ENCODE results near the gene ATP5IF1. TPM values are rescaled to one million over a fixed set of nuclear protein-coding genes. Genes with fewer than 3 reads are reported as not detected.
A peak's percentile ranks its signal among the peaks of the same experiment; 100 is the strongest.

The ATP5IF1 gene
- total and polyA plus RNA-seq, 2 of the 8 experiments (the other 6 are each of a cell fraction or from before 2014, with no cell fraction given): 198 to 242 TPM

DNA sequence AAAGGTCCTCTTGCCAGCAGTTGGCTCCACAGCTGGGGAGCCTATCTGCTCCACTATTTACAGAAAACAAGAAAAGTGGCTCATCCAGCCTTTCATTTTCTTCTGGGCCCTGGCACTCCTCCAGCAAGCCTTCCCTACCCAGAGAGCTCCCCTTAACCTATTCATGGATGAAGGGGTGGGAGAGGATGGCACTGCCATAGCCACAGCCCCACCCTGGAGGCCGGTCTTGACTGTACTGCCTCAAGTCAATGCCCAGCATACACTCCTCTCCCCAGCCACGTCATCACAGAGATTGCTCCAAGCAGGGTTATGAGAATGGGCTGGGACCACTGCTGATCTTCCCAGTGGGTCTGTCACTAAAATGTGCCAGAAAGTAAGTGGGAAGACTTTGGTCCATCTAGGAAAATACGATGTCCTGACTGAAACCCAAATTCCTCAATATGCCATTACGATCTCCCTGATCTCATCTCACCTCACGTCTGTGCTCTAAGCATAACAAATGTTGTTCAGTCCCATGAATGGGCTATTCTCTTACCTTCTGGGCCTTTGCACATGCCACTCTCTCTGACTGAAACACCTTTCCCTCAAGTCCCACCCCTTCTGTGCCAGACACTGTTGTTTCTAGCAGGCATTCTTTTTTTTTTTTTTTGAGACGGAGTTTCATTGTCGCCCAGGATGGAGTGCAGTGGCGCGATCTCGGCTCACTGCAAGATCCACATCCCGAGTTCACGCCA lies 38.1 kb upstream of the ATP5IF1 start:
- H2BK12ac ChIP-seq (ENCODE audit: low read depth, low read length): no peak overlapping the region
- H3K27me3 ChIP-seq (replicated peaks in 1 of 4; ENCODE audit: control insufficient read depth in 3 of 4, extremely low read depth in 1 of 4, insufficient read depth in 3 of 4, low read length in 3 of 4): no peaks in the 10 kb centered on the region
- H3K4me3 ChIP-seq (ENCODE audit: extremely low read depth in 1 of 4, insufficient read depth in 2 of 4, low read depth in 3 of 4, low read length in 4 of 4): no peak overlapping the region
- no peak overlapping the region for H3K9ac ChIP-seq (replicated peaks in 1 of 4; ENCODE audit: extremely low read depth in 1 of 4, low read depth in 3 of 4, low read length in 3 of 4)
- H3K27ac ChIP-seq (ENCODE audit: low read depth, low read length): no peak overlapping the region
- H2AK5ac ChIP-seq (ENCODE audit: low read depth, low read length): no peak overlapping the region
- H2BK120ac ChIP-seq (replicated peaks; ENCODE audit: low read depth, low read length): no peak overlapping the region
- H3K4me2 ChIP-seq (ENCODE audit: insufficient read depth in 1 of 2, low read depth in 2 of 2, low read length in 2 of 2): no peak overlapping the region; a peak in 1 of 4 replicates
- H2BK20ac ChIP-seq (ENCODE audit: low read length): no peak overlapping the region
- H3K36me3 ChIP-seq (ENCODE audit: control insufficient read depth in 2 of 4, insufficient read depth in 4 of 4, low read length in 3 of 4): peaks cover 13 to 35% (median 23%) of the 10 kb centered on the region in 4 experiments
- 88% methylated on average over 7 of the region's 12 CpGs; no CpG with 5 or more reads in 1 of the 2 experiments for WGBS, 2 experiments (ENCODE audit: extremely low coverage in 1 of 2, insufficient coverage in 1 of 2, insufficient read length in 1 of 2, insufficient replicate concordance in 2 of 2, low coverage in 1 of 2, low lambda C conversion rate in 2 of 2, missing lambda C conversion rate in 1 of 2)
- no peaks in the 10 kb centered on the region for H3K9me3 ChIP-seq (ENCODE audit: insufficient read depth in 2 of 2, low read depth in 1 of 2, low read length in 1 of 2)
- H4K20me1 ChIP-seq (replicated peaks in 1 of 2; ENCODE audit: control insufficient read depth in 1 of 2, insufficient read depth in 2 of 2, low read length in 2 of 2): no peaks in the 10 kb centered on the region
- no peak overlapping the region for H2AFZ ChIP-seq (ENCODE audit: low read length)
- no peaks in the 10 kb centered on the region; the same call in 1 of the 2 replicates for H3K79me1 ChIP-seq (ENCODE audit: low read depth, low read length)
- no peak overlapping the region for H4K5ac ChIP-seq (ENCODE audit: insufficient read length, low read depth, low read length)
- ChIA-PET POLR2A (ENCODE audit: partially characterized antibody) (interaction anchor here (0.7 to 1.4 kb wide), 4 partner anchors 10 to 383 kb away, joined by 3 read pairs; no protein-coding TSS in a partner anchor), CTCF (ENCODE audit: partially characterized antibody) (interaction anchor here (1.0 to 1.9 kb wide), 2 partner anchors 9 to 11 kb away, joined by 5 to 6 read pairs; no protein-coding TSS in a partner anchor)
- no peak overlapping the region for H3K14ac ChIP-seq (ENCODE audit: insufficient read length)
- no peak overlapping the region for H3K23ac ChIP-seq (ENCODE audit: insufficient read length)
- H3K79me2 ChIP-seq (ENCODE audit: control insufficient read depth in 1 of 2, insufficient read depth in 2 of 2, low read length in 2 of 2): no peaks in the 10 kb centered on the region
- no peak overlapping the region for H2BK15ac ChIP-seq (ENCODE audit: low read length)
- no peak overlapping the region for H3K18ac ChIP-seq (ENCODE audit: extremely low read depth, low read length)
- no peak overlapping the region for H4K8ac ChIP-seq (ENCODE audit: extremely low read depth, insufficient read depth, low read length)
- H4K91ac ChIP-seq (replicated peaks; ENCODE audit: insufficient read length, low read length): peak overlapping the region; percentile 76
- no peak for FAIRE-seq
- peaks cover 11 to 34% (median 22%) of the 10 kb centered on the region in 4 experiments for H3K4me1 ChIP-seq (replicated peaks in 1 of 4; ENCODE audit: control insufficient read depth in 3 of 4, insufficient read depth in 4 of 4, low read length in 3 of 4)
- H3K56ac ChIP-seq (replicated peaks; ENCODE audit: insufficient read length, low read depth, low read length): no peak overlapping the region
- H2BK5ac ChIP-seq (ENCODE audit: low read depth, low read length): no peak overlapping the region
- peaks cover 5% of the 10 kb centered on the region; the same call in 1 of the 2 replicates for H3K23me2 ChIP-seq (ENCODE audit: low read depth, low read length)
- H3K4ac ChIP-seq (replicated peaks; ENCODE audit: insufficient read length, low read depth, low read length): no peak overlapping the region
- no peak for DNase-seq (ENCODE audit: low read depth in 1 of 2, low spot score in 2 of 2)
- no peak for TF ChIP-seq CHD1 (IDR thresholded peaks at IDR 0.05; ENCODE audit: low read depth, low read length)
- TF ChIP-seq CBX8 (IDR thresholded peaks at IDR 0.05; ENCODE audit: borderline replicate concordance, low read depth, low read length): no peak
- TF ChIP-seq TAF1 (IDR thresholded peaks at IDR 0.05; ENCODE audit: low read depth, low read length): no peak
- TF ChIP-seq FOSL1 (IDR thresholded peaks at IDR 0.05; ENCODE audit: insufficient read depth, low read depth, low read length): no peak
- TF ChIP-seq, protein P1, sequence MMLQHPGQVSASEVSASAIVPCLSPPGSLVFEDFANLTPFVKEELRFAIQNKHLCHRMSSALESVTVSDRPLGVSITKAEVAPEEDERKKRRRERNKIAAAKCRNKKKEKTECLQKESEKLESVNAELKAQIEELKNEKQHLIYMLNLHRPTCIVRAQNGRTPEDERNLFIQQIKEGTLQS (IDR thresholded peaks at IDR 0.05; ENCODE audit: insufficient read depth, low read depth, low read length): no peak
- no peak for TF ChIP-seq RXRA (IDR thresholded peaks at IDR 0.05; ENCODE audit: insufficient read depth, low read depth, low read length)
- no peak for TF ChIP-seq POLR2AphosphoS5 (IDR thresholded peaks at IDR 0.05; ENCODE audit: low read depth, low read length)
- no peak for TF ChIP-seq SUZ12 (IDR thresholded peaks at IDR 0.05; ENCODE audit: low read length)
- no peak for TF ChIP-seq GABPA (IDR thresholded peaks at IDR 0.05; ENCODE audit: borderline replicate concordance, insufficient read depth, low read length)
- no peak for TF ChIP-seq TCF12 (IDR thresholded peaks at IDR 0.05; ENCODE audit: low read depth, low read length)
- no peak for TF ChIP-seq MAFK (IDR thresholded peaks at IDR 0.05; ENCODE audit: low read depth, low read length)
- no peak for TF ChIP-seq SAP30 (IDR thresholded peaks at IDR 0.05; ENCODE audit: insufficient read depth, insufficient replicate concordance, low read length)

Data from H1 (cell line).